ENCODE measurements around the gene SHROOM2.

Gene SHROOM2

GRCh38 chrX:9957743-9958142 is 171.5 kb downstream of the SHROOM2 start:
- no peak for DNase-seq

- DNase-seq: no peak
These were observed 172.0 kb downstream of the SHROOM2 start for GRCh38 chrX:9958183-9958582.

- no peak for DNase-seq
These were observed 175.5 kb downstream of the SHROOM2 start for GRCh38 chrX:9961750-9962149.

GRCh38 chrX:9966775-9967408 is 180.7 kb downstream of the SHROOM2 start, which contains the start of gene CLDN34:
Gene CLDN34, plus strand, starts transcription at chrX:9967358. Its CDS starts 0 bp downstream, at chrX:9967358.
- DNase-seq: no peak

- DNase-seq: no peak
These were observed 191.4 kb downstream of the SHROOM2 start for GRCh38 chrX:9977635-9978034.

GRCh38 chrX:9980401-9980800 is 194.2 kb downstream of the SHROOM2 start:
- no peak for DNase-seq

GRCh38 chrX:9980927-9981326 is 194.7 kb downstream of the SHROOM2 start:
- no peak for DNase-seq

- DNase-seq: no peak
These were observed 197.2 kb downstream of the SHROOM2 start for GRCh38 chrX:9983441-9983840.

- DNase-seq: no peak
These were observed 197.6 kb downstream of the SHROOM2 start for GRCh38 chrX:9983846-9984245.

- no peak for DNase-seq
These were observed 202.5 kb downstream of the SHROOM2 start for GRCh38 chrX:9988762-9989161.

GRCh38 chrX:9992061-9992460 is 205.8 kb downstream of the SHROOM2 start:
- no peak for DNase-seq

GRCh38 chrX:9992724-9993123 is 206.5 kb downstream of the SHROOM2 start:
- DNase-seq: no peak

- DNase-seq: peak; percentile 48
These were observed 209.7 kb downstream of the SHROOM2 start for GRCh38 chrX:9995855-9996339.

GRCh38 chrX:9997041-9997440 is 210.8 kb downstream of the SHROOM2 start:
- no peak for DNase-seq

GRCh38 chrX:9997524-9997923 is 211.3 kb downstream of the SHROOM2 start:
- no peak for DNase-seq

Data from NCI-H1694 treated with DMSO at 0.1 percent for 48 hours (cell line).